IMR-90 (cell line): ENCODE data around the gene HADHB.

ENCODE experiments used
- CEBPB ChIP-seq: IDR thresholded peaks from 2 replicates; pipeline ENCODE4 v1.6.1; 2012; ENCODE audit warnings: low read depth, low read length, improper control_type of control experiment
- MAZ ChIP-seq: IDR thresholded peaks from 2 replicates; pipeline ENCODE4 v1.6.1; 2012; ENCODE audit warnings: low read depth, mild to moderate bottlenecking, low read length, improper control_type of control experiment, moderate library complexity, borderline replicate concordance
- POLR2A ChIP-seq: IDR thresholded peaks from 2 replicates; pipeline ENCODE4 v1.6.1; 2012; ENCODE audit warnings: mild to moderate bottlenecking, low read depth, low read length
- SMC3 ChIP-seq: fragments of 150-350 bp; IDR thresholded peaks from 2 replicates; pipeline ENCODE4 v1.6.1; 2016; ENCODE audit warnings: low read depth, mild to moderate bottlenecking, antibody characterized with exemption, low read length, moderate library complexity
- TF ChIP-seq, protein P1 (sequence below): conservative IDR thresholded peaks from 2 replicates; pipeline ENCODE4 v1.5.1; 2012; ENCODE audit warnings: mild to moderate bottlenecking, low read depth, low read length, improper control_type of control experiment
- TF ChIP-seq, protein P2 (sequence below): fragments of 150-350 bp; IDR thresholded peaks from 2 replicates; pipeline ENCODE4 v1.6.1; 2016; ENCODE audit warnings: low read depth, mild to moderate bottlenecking, low read length, moderate library complexity, borderline replicate concordance

DNA sequence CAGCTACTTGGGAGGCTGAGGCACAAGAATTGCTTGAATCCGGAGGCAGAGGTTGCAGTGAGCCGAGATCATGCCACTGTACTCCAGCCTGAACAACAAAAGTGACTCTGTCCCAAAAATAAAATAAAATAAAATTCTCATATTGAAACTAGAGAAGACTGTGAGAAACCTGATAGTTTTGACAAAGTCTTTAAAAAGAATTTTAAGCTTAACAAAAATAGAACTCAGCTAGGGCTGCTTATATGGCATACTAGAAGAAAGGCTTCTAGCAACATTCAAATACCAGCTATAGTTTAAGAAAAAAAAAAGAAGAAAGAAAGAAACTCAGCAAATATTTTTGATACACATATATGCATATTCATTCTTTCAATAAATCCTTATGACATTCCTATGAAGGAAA is 13.9 kb upstream of the HADHB start:
- TF ChIP-seq SMC3 (no peak), CEBPB (no peak), MAZ (no peak), POLR2A (no peak)
- TF ChIP-seq, protein P1, sequence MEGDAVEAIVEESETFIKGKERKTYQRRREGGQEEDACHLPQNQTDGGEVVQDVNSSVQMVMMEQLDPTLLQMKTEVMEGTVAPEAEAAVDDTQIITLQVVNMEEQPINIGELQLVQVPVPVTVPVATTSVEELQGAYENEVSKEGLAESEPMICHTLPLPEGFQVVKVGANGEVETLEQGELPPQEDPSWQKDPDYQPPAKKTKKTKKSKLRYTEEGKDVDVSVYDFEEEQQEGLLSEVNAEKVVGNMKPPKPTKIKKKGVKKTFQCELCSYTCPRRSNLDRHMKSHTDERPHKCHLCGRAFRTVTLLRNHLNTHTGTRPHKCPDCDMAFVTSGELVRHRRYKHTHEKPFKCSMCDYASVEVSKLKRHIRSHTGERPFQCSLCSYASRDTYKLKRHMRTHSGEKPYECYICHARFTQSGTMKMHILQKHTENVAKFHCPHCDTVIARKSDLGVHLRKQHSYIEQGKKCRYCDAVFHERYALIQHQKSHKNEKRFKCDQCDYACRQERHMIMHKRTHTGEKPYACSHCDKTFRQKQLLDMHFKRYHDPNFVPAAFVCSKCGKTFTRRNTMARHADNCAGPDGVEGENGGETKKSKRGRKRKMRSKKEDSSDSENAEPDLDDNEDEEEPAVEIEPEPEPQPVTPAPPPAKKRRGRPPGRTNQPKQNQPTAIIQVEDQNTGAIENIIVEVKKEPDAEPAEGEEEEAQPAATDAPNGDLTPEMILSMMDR: no peak
- TF ChIP-seq, protein P2, sequence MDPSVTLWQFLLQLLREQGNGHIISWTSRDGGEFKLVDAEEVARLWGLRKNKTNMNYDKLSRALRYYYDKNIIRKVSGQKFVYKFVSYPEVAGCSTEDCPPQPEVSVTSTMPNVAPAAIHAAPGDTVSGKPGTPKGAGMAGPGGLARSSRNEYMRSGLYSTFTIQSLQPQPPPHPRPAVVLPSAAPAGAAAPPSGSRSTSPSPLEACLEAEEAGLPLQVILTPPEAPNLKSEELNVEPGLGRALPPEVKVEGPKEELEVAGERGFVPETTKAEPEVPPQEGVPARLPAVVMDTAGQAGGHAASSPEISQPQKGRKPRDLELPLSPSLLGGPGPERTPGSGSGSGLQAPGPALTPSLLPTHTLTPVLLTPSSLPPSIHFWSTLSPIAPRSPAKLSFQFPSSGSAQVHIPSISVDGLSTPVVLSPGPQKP: no peak
